KMS-11 (cell line): ENCODE data around the gene SERPINA3.
"Not testable (repeated sequence)": the region's sequence is repeated elsewhere in the genome, so short reads cannot be mapped to it uniquely, and the experiment has no call there.

Experiments
- H2AFZ ChIP-seq: fragments of 200-600 bp; sonication (generic); 2 replicates; pipeline ENCODE4 v1.6.1; 2016; ENCODE audit warnings: antibody characterized with exemption, mixed run types, low read depth
- H3K27ac ChIP-seq: fragments of 200-600 bp; sonication (generic); 2 replicates; pipeline ENCODE4 v1.6.1; 2016; ENCODE audit warnings: mild to moderate bottlenecking, mixed run types
- H3K27me3 ChIP-seq: fragments of 200-600 bp; sonication (generic); 2 replicates; pipeline ENCODE4 v1.6.1; 2017; ENCODE audit warnings: mild to moderate bottlenecking, low read depth, mixed run types, moderate library complexity; ENCODE audit not compliant: insufficient read depth
- H3K36me3 ChIP-seq: fragments of 200-600 bp; sonication (generic); 2 replicates; pipeline ENCODE4 v1.6.1; 2017; ENCODE audit warnings: mild to moderate bottlenecking, mixed run types; ENCODE audit not compliant: insufficient read depth
- H3K4me1 ChIP-seq: fragments of 200-600 bp; sonication (generic); 2 replicates; pipeline ENCODE4 v1.6.1; 2016; ENCODE audit warnings: mild to moderate bottlenecking, low read depth, mixed run types; ENCODE audit not compliant: poor library complexity, severe bottlenecking
- H3K4me2 ChIP-seq: fragments of 200-600 bp; sonication (generic); 2 replicates; pipeline ENCODE4 v1.7.0; 2016; ENCODE audit warnings: mild to moderate bottlenecking, mixed run types
- H3K4me3 ChIP-seq: fragments of 200-600 bp; sonication (generic); IDR thresholded peaks from 2 replicates; pipeline ENCODE4 v1.6.1; 2017; ENCODE audit warnings: low read depth, low read length, mixed read lengths; ENCODE audit not compliant: insufficient read depth
- H3K79me2 ChIP-seq: fragments of 200-600 bp; sonication (generic); 2 replicates; pipeline ENCODE4 v1.6.1; 2016; ENCODE audit warnings: low read depth, mixed run types; ENCODE audit not compliant: insufficient read depth
- H3K9ac ChIP-seq: fragments of 200-600 bp; sonication (generic); 2 replicates; pipeline ENCODE4 v1.6.1; 2016; ENCODE audit warnings: mild to moderate bottlenecking, mixed run types
- H4K20me1 ChIP-seq: fragments of 200-600 bp; sonication (generic); 2 replicates; pipeline ENCODE4 v1.6.1; 2016; ENCODE audit warnings: mild to moderate bottlenecking, mixed run types; ENCODE audit not compliant: insufficient read depth
- TF ChIP-seq, protein P1 (sequence below): fragments of 200-600 bp; sonication (generic); conservative IDR thresholded peaks from 2 replicates; pipeline ENCODE4 v1.6.1; 2017; ENCODE audit warnings: low read depth, mild to moderate bottlenecking, antibody characterized with exemption, low read length, moderate library complexity, mixed read lengths

The SERPINA3 gene

DNA sequence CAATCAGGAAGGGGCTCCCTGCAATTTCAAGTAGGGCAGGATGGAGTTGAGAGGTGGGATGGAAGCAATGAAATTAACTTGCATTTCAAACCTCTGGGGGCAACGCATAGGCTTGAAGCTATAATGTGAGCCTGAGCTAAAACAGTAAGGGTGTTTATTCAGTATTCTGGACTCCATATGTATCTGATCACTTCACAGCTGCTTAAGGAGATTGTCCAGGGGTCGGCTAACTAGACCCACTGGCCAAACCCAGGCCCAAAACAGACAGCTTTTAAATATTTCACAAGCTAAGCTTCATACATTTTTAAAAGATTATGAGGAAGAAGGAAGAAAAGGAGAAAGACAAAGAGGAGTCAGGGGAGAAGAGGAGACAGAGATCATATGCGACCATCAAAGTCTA is 6.8 kb upstream of the SERPINA3 start:
- no peak overlapping the region for H2AFZ ChIP-seq
- TF ChIP-seq, protein P1, sequence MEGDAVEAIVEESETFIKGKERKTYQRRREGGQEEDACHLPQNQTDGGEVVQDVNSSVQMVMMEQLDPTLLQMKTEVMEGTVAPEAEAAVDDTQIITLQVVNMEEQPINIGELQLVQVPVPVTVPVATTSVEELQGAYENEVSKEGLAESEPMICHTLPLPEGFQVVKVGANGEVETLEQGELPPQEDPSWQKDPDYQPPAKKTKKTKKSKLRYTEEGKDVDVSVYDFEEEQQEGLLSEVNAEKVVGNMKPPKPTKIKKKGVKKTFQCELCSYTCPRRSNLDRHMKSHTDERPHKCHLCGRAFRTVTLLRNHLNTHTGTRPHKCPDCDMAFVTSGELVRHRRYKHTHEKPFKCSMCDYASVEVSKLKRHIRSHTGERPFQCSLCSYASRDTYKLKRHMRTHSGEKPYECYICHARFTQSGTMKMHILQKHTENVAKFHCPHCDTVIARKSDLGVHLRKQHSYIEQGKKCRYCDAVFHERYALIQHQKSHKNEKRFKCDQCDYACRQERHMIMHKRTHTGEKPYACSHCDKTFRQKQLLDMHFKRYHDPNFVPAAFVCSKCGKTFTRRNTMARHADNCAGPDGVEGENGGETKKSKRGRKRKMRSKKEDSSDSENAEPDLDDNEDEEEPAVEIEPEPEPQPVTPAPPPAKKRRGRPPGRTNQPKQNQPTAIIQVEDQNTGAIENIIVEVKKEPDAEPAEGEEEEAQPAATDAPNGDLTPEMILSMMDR, result no peak
- H3K79me2 ChIP-seq, result no peaks in the 10 kb centered on the region

DNA sequence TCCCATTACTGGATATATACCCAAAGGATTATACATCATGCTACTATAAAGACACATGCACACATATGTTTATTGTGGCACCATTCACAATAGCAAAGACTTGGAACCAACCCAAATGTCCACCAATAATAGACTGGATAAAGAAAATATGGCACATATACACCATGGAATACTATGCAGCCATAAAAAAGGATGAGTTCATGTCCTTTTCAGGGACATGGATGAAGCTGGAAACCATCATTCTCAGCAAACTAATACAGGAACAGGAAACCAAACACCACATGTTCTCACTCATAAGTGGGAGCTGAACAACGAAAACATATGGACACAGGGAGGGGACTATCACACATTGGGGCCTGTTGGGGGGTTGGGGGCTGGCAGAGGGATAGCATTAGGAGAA is 3.2 kb upstream of the SERPINA3 start:
- not testable (repeated sequence) for H3K27me3 ChIP-seq, H3K4me2 ChIP-seq, H3K27ac ChIP-seq, H3K79me2 ChIP-seq, H3K9ac ChIP-seq, H3K36me3 ChIP-seq, H4K20me1 ChIP-seq, H2AFZ ChIP-seq, H3K4me3 ChIP-seq, H3K4me1 ChIP-seq

More for the DNA sequence above, 6.8 kb upstream of the SERPINA3 start:
- no peak overlapping the region for H3K27ac ChIP-seq
- no peak overlapping the region for H3K4me2 ChIP-seq
- no peak overlapping the region for H3K9ac ChIP-seq
- no peaks in the 10 kb centered on the region for H3K4me1 ChIP-seq
- H4K20me1 ChIP-seq, result no peaks in the 10 kb centered on the region
- no peaks in the 10 kb centered on the region for H3K27me3 ChIP-seq
- H3K36me3 ChIP-seq, result no peaks in the 10 kb centered on the region
- H3K4me3 ChIP-seq, result no peak overlapping the region

DNA sequence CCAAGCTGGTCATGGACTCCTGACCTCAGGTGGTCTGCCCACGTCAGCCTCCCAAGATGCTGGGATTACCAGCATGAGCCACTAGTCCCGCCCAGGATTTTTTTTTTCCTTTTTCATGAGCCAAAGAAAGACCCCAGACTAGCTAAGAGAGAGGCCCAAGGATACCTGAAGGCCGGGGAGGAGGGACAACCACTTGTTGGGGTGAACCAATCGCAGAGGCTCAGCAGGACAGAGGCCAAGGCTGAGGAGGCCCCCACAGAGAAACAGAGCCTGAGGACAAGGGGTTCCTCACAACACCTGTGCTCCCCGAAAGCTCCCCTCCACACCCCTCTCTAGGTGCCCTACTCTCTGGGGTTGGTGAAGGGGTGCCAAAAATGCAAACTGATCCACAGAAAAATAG is 1.0 kb upstream of the SERPINA3 start:
- H3K4me2 ChIP-seq, result no peak overlapping the region
- no peak overlapping the region for H3K27ac ChIP-seq
- no peak overlapping the region for H3K4me3 ChIP-seq

DNA sequence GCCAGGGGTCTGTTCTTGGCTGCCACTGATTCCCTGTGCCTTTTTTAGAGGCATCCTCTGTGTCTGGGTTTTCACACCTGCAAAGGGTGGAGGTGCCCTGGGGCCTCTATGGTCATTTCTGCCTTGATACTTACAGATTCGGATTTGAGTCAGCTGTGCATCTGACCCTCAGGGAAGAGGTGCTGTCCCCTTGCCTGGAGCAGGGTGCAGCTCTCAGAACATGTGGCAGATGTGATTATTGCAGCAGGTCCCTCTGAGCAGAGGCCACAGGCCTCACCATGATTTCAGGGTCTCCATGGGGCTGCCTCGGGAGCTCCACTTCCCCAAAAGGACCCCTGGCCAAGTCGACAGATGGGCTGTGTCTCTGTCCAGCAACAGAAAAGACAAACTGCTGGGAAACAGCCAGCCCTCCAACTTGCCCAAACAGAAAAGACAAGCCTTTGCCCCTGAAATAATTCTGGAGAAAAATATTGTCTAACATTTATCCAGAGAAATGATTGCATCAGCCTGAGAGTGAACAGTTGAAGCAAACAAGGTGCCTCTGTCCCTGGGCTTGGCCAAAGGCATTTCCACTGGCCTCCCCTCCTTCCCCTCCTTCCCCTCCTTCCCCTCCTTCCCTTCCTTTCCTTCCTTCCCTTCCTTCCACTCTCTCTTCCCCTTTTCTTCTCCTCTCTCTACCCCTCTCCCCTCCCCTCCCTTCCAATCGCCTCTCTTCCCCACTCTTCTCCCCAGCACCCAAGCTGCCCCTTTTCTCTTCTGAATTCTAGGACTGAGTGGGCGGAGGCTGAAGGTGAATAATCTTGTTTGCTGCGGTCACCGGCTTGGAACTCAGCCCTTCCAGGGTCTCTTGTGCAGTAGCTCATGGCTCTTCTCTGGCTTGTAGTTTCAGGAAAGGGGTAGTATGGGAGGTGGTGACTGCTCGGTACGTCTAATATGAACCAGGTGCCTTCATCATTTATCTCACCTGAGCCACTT is 676 bp downstream of the SERPINA3 start:
- H2AFZ ChIP-seq, result no peak overlapping the region
- TF ChIP-seq, protein P1, result no peak
- no peaks in the 10 kb centered on the region for H3K27me3 ChIP-seq
- H3K4me2 ChIP-seq, result no peak overlapping the region
- H3K4me1 ChIP-seq, result no peaks in the 10 kb centered on the region
- H3K36me3 ChIP-seq, result no peaks in the 10 kb centered on the region
- no peaks in the 10 kb centered on the region for H3K79me2 ChIP-seq
- no peaks in the 10 kb centered on the region for H4K20me1 ChIP-seq
- H3K27ac ChIP-seq, result no peak overlapping the region
- H3K9ac ChIP-seq, result no peak overlapping the region
- no peak overlapping the region for H3K4me3 ChIP-seq

More for the DNA sequence above, 1.0 kb upstream of the SERPINA3 start:
- Histone ChIP-seq H2AFZ (no peak overlapping the region), H3K36me3 (no peaks in the 10 kb centered on the region), H3K79me2 (no peaks in the 10 kb centered on the region), H4K20me1 (no peaks in the 10 kb centered on the region), H3K4me1 (no peaks in the 10 kb centered on the region), H3K9ac (no peak overlapping the region), H3K27me3 (no peaks in the 10 kb centered on the region)
- TF ChIP-seq, protein P1, result no peak
